Brain microvascular endothelial cell (primary cell): ENCODE data around the gene GRK3.
"Not testable (repeated sequence)": the region's sequence is repeated elsewhere in the genome, so short reads cannot be mapped to it uniquely, and the experiment has no call there.

Experiments
- DNase-seq: peaks from one replicate; pipeline ENCODE4 v3.0.0-alpha.2; 2020
- H3K27ac ChIP-seq: fragments of 250-450 bp; sonication (Bioruptor Pico); 2 replicates; pipeline ENCODE4 v1.5.1; 2020; ENCODE audit warnings: mild to moderate bottlenecking, moderate library complexity
- H3K27me3 ChIP-seq: fragments of 250-450 bp; sonication (Bioruptor Pico); replicated peaks from 2 replicates; pipeline ENCODE4 v1.5.1; 2020; ENCODE audit warnings: mild to moderate bottlenecking
- H3K36me3 ChIP-seq: fragments of 250-450 bp; sonication (Bioruptor Pico); replicated peaks from 2 replicates; pipeline ENCODE4 v1.5.1; 2020; ENCODE audit warnings: mild to moderate bottlenecking
- H3K4me3 ChIP-seq: 2 replicates; pipeline ENCODE4 v1.5.1; 2011; ENCODE audit warnings: low read depth, mild to moderate bottlenecking, control low read depth, low read length, moderate library complexity
- in situ Hi-C: cut with HindIII; loops from 2 replicates; pipeline ENCODE4 v1.10.0; 2017; ENCODE audit warnings: low sequenced_read_pairs, low pct_ligation_motif_present
- TF ChIP-seq, protein P1 (sequence below): IDR thresholded peaks from 2 replicates; pipeline ENCODE4 v1.5.1; 2011; ENCODE audit warnings: low read depth, mild to moderate bottlenecking, moderate library complexity, low read length, control low read depth, inconsistent platforms; ENCODE audit errors: missing control alignments

GRK3 gene

GRCh38 chr22:25564320-25564978, at the start of gene GRK3:
GRK3 (plus strand) TSS chr22:25564675; CDS start chr22:25565041, 366 bp downstream.
- H3K27me3 ChIP-seq: no peaks in the 10 kb centered on the region
- TF ChIP-seq, protein P1, sequence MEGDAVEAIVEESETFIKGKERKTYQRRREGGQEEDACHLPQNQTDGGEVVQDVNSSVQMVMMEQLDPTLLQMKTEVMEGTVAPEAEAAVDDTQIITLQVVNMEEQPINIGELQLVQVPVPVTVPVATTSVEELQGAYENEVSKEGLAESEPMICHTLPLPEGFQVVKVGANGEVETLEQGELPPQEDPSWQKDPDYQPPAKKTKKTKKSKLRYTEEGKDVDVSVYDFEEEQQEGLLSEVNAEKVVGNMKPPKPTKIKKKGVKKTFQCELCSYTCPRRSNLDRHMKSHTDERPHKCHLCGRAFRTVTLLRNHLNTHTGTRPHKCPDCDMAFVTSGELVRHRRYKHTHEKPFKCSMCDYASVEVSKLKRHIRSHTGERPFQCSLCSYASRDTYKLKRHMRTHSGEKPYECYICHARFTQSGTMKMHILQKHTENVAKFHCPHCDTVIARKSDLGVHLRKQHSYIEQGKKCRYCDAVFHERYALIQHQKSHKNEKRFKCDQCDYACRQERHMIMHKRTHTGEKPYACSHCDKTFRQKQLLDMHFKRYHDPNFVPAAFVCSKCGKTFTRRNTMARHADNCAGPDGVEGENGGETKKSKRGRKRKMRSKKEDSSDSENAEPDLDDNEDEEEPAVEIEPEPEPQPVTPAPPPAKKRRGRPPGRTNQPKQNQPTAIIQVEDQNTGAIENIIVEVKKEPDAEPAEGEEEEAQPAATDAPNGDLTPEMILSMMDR: no peak
- peak within 1 kb of the TSS; percentile 67 for H3K4me3 ChIP-seq
- in situ Hi-C loops: no loop called here
- H3K36me3 ChIP-seq: no peaks in the 10 kb centered on the region
- no peak within 1 kb of the TSS for H3K27ac ChIP-seq
- peak; percentile 18 for DNase-seq

GRCh38 chr22:25518000-25518663, 46.3 kb upstream of the GRK3 start:
- Histone ChIP-seq H3K27me3 (no peaks in the 10 kb centered on the region), H3K27ac (no peak overlapping the region), H3K4me3 (no peak overlapping the region), H3K36me3 (no peaks in the 10 kb centered on the region)
- DNase-seq: no peak
- TF ChIP-seq, protein P1: no peak
- in situ Hi-C loops: no loop called here

- in situ Hi-C loops: no loop called here
- H3K27me3 ChIP-seq: no peaks in the 10 kb centered on the region
- no peak overlapping the region for H3K4me3 ChIP-seq
- H3K27ac ChIP-seq: no peak overlapping the region
- DNase-seq: no peak
- no peaks in the 10 kb centered on the region for H3K36me3 ChIP-seq
- TF ChIP-seq, protein P1: no peak
These were observed 39.1 kb upstream of the GRK3 start for GRCh38 chr22:25525376-25525775.

DNA sequence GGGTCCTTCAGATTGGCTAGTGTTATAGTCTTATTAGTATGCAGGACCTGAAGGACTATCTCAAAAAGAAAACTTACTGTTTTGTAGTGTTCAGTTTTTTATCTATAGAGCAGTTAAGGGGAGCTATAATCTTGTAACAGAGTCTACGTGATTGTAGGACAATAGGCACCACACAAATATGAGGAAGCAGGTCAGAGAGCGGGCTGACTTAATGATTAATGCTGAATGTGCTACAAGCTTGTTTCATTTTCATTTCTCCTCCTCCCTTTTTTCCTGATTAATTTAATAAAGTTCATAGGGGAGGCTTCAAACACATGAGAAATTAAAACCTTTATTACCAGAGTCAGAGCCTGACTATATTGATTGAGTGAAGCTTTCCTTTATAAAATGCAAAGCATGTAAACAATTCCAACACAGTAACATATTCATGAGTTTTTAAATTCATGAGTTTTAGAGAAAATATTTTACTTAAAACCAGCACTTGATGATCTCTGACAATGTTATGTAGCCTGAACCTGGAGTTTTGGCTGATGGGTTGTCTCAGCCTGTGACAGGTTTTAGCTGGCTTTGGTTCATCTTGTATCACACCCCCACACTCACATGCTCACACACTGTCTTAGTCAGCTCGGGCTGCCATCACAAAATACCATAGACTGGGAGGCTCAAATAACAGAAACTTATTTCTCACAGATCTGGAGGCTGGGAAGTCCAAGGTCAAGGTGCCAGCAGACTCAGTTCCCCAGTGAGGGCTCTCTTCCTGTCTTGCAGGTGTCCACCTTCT, 38.5 kb upstream of the GRK3 start:
- H3K36me3 ChIP-seq, in situ Hi-C loops, H3K27me3 ChIP-seq, H3K4me3 ChIP-seq, H3K27ac ChIP-seq: not testable (repeated sequence)
- DNase-seq: peak; percentile 49

DNA sequence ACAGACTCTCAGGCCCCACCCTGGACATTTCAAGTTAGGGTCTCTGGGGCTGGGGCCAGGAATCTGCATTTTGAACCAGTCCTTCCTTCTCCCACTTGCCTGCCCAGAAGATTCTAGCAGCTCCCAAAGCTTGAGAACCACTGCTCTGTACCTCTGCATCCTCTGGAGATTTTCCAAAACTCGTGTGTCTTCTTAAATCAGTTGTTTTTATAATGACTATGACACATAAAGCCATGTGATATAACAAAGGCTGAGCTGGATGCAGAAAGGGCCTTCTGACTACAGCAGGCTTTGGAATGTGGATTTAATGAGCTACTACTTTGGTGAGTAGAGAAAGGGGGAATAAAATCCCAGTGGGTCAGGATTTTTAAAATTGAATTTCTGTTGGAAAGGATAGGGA, 37.5 kb upstream of the GRK3 start:
- H3K27ac ChIP-seq, H3K36me3 ChIP-seq, H3K4me3 ChIP-seq, H3K27me3 ChIP-seq, in situ Hi-C loops: not testable (repeated sequence)
- DNase-seq: peak; percentile 60

- H3K27me3 ChIP-seq, H3K27ac ChIP-seq, H3K36me3 ChIP-seq, H3K4me3 ChIP-seq, in situ Hi-C loops: not testable (repeated sequence)
- peak; percentile 52 for DNase-seq
These were observed 36.4 kb upstream of the GRK3 start for GRCh38 chr22:25528068-25528467.

DNA sequence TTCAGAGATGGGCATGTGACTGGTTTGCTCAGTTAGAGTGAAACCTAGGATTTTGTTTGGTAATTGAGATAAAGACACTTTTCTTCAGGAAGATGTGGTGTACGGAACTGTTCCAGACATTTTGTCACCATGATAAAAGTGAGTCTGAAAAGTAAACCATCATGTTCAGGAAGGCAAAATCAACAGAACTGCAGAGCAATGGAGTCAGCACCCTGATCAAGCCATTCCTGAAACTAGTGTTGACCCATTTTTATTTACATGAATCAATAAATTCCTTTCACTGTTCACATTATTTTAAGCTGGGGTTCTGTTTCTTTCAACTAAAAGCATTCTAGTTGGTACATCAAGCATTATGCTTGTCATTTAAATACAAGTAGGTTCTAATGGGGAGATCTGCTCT, 35.4 kb upstream of the GRK3 start:
- DNase-seq, in situ Hi-C loops, H3K4me3 ChIP-seq, H3K36me3 ChIP-seq, H3K27me3 ChIP-seq, H3K27ac ChIP-seq: not testable (repeated sequence)

GRCh38 chr22:25529541-25530137, 34.8 kb upstream of the GRK3 start:
- DNase-seq, H3K27ac ChIP-seq, H3K4me3 ChIP-seq, H3K27me3 ChIP-seq, H3K36me3 ChIP-seq, in situ Hi-C loops: not testable (repeated sequence)

DNA sequence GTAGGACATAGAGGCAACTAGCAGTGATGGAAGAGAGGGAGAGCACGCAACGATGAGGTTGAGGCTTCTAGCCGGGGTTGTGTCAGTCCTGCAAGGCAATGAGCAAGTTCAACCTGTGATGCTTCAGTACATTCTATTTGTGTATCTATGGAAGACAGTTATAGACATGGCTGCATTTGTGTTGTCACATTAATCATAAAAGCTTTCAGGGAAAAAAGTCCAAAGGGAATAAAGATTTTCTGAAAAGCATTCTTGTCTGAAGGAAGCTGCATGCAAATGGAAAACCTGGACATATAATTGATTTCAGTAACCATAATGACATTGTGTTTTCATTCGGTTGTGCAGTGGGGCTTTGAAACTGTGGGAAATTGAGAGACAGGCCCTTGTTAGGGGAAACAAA, 32.8 kb upstream of the GRK3 start:
- H3K4me3 ChIP-seq, H3K36me3 ChIP-seq, DNase-seq, in situ Hi-C loops, H3K27ac ChIP-seq, H3K27me3 ChIP-seq: not testable (repeated sequence)
